ENCODE measurements around the gene SPATA16.

Gene SPATA16

DNA sequence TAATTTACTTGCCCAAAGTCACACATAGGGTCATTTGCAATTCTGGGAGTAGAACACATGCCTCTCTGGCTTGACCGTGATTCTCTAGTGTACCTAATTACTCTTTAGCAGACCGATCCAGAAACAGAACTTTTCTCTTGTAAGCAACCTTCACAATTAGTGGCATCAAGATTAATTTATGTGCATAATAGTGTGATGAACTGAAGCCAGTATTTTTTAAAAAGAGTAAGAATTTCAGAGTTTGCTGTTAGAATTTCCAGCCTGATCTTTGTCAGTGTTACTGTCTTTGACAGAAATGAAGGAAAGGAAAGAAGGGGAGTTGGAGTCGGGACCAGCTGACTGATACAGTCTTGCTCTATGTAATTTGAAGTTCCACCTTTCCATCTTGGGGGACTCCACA is 137.1 kb downstream of the SPATA16 start:
- Histone ChIP-seq H3K27ac (ENCODE audit: low read depth, low read length) (no peak overlapping the region), H3F3A (ENCODE audit: control insufficient read depth, insufficient read depth) (no peaks in the 10 kb centered on the region), H3K36me3 (ENCODE audit: control insufficient read depth, low read length) (no peaks in the 10 kb centered on the region), H3K4me1 (ENCODE audit: control insufficient read depth, low read length) (no peaks in the 10 kb centered on the region), H3K4me3 (ENCODE audit: low read length) (no peak overlapping the region), H4K20me1 (ENCODE audit: control insufficient read depth, insufficient read depth, low read depth, low read length) (no peaks in the 10 kb centered on the region), H3K4me2 (ENCODE audit: low read length) (no peak overlapping the region), H3K79me2 (ENCODE audit: control insufficient read depth, low read length) (no peaks in the 10 kb centered on the region), H3K9me2 (replicated peaks; ENCODE audit: control insufficient read depth, low read length) (no peaks in the 10 kb centered on the region), H3K27me3 (ENCODE audit: control insufficient read depth, low read length) (no peaks in the 10 kb centered on the region), H3K9me3 (ENCODE audit: control insufficient read depth, insufficient read depth, low read length) (no peaks in the 10 kb centered on the region)
- no peak for TF ChIP-seq EZH2phosphoT487 (IDR thresholded peaks at IDR 0.05; ENCODE audit: borderline replicate concordance, low read length)
- TF ChIP-seq, protein P1, sequence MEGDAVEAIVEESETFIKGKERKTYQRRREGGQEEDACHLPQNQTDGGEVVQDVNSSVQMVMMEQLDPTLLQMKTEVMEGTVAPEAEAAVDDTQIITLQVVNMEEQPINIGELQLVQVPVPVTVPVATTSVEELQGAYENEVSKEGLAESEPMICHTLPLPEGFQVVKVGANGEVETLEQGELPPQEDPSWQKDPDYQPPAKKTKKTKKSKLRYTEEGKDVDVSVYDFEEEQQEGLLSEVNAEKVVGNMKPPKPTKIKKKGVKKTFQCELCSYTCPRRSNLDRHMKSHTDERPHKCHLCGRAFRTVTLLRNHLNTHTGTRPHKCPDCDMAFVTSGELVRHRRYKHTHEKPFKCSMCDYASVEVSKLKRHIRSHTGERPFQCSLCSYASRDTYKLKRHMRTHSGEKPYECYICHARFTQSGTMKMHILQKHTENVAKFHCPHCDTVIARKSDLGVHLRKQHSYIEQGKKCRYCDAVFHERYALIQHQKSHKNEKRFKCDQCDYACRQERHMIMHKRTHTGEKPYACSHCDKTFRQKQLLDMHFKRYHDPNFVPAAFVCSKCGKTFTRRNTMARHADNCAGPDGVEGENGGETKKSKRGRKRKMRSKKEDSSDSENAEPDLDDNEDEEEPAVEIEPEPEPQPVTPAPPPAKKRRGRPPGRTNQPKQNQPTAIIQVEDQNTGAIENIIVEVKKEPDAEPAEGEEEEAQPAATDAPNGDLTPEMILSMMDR (IDR thresholded peaks at IDR 0.05; ENCODE audit: low read depth, low read length, poor library complexity, severe bottlenecking): no peak

DNA sequence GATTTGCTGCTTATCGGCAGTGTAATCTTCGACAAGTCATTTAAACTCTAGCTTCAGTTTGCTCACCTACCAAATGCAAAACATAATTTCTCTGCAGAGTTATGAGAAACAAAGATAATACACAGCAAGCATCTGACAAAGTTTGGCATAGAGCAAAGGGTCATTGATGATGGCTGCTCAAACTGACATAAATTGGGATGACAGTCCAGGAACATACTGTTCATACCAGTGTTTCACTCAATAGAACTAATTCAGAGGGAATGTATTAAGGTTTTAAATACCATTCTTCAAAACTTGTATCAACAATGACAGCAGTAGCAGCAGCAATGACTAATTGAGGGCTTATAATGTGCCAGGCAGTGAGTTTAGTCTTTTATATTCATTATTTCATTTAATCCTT is 137.6 kb downstream of the SPATA16 start:
- Histone ChIP-seq H3K79me2 (ENCODE audit: control insufficient read depth, low read length) (no peaks in the 10 kb centered on the region), H3K9me3 (ENCODE audit: control insufficient read depth, insufficient read depth, low read length) (no peaks in the 10 kb centered on the region), H3K4me3 (ENCODE audit: low read length) (no peak overlapping the region), H3K4me2 (ENCODE audit: low read length) (no peak overlapping the region), H3K36me3 (ENCODE audit: control insufficient read depth, low read length) (no peaks in the 10 kb centered on the region), H3K9me2 (replicated peaks; ENCODE audit: control insufficient read depth, low read length) (no peaks in the 10 kb centered on the region), H4K20me1 (ENCODE audit: control insufficient read depth, insufficient read depth, low read depth, low read length) (no peaks in the 10 kb centered on the region), H3K27me3 (ENCODE audit: control insufficient read depth, low read length) (no peaks in the 10 kb centered on the region), H3K27ac (ENCODE audit: low read depth, low read length) (no peak overlapping the region), H3K4me1 (ENCODE audit: control insufficient read depth, low read length) (no peaks in the 10 kb centered on the region), H3F3A (ENCODE audit: control insufficient read depth, insufficient read depth) (no peaks in the 10 kb centered on the region)
- no peak for TF ChIP-seq EZH2phosphoT487 (IDR thresholded peaks at IDR 0.05; ENCODE audit: borderline replicate concordance, low read length)
- TF ChIP-seq, protein P1 (IDR thresholded peaks at IDR 0.05; ENCODE audit: low read depth, low read length, poor library complexity, severe bottlenecking): no peak

DNA sequence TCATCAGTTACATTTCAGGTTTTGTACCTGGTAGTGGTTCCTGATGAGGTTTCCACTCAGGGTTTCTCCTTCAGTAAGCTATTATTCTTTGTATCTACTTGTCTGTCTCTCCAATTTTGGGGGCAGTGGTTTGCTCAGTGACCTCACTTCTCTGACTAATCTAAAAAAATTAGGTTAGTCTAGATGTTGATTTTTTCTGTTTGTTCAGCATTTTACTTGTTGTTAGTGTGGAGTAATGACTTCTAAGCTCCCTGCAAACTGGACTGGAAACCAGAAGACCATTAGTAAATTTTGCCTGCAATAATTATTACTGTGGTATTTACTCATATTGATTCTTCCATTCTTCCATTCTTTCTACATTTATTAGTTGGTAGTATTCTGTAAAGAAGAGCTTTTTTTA is 139.4 kb downstream of the SPATA16 start:
- no peaks in the 10 kb centered on the region for H3K27me3 ChIP-seq (ENCODE audit: control insufficient read depth, low read length)
- no peaks in the 10 kb centered on the region for H3K4me1 ChIP-seq (ENCODE audit: control insufficient read depth, low read length)
- no peak for TF ChIP-seq EZH2phosphoT487 (IDR thresholded peaks at IDR 0.05; ENCODE audit: borderline replicate concordance, low read length)
- TF ChIP-seq, protein P1 (IDR thresholded peaks at IDR 0.05; ENCODE audit: low read depth, low read length, poor library complexity, severe bottlenecking): no peak
- no peak overlapping the region for H3K4me2 ChIP-seq (ENCODE audit: low read length)
- H4K20me1 ChIP-seq (ENCODE audit: control insufficient read depth, insufficient read depth, low read depth, low read length): no peaks in the 10 kb centered on the region
- no peaks in the 10 kb centered on the region for H3F3A ChIP-seq (ENCODE audit: control insufficient read depth, insufficient read depth)
- no peak overlapping the region for H3K27ac ChIP-seq (ENCODE audit: low read depth, low read length)
- no peaks in the 10 kb centered on the region for H3K79me2 ChIP-seq (ENCODE audit: control insufficient read depth, low read length)
- H3K9me2 ChIP-seq (replicated peaks; ENCODE audit: control insufficient read depth, low read length): no peaks in the 10 kb centered on the region
- no peaks in the 10 kb centered on the region for H3K9me3 ChIP-seq (ENCODE audit: control insufficient read depth, insufficient read depth, low read length)
- H3K4me3 ChIP-seq (ENCODE audit: low read length): no peak overlapping the region
- H3K36me3 ChIP-seq (ENCODE audit: control insufficient read depth, low read length): no peaks in the 10 kb centered on the region

DNA sequence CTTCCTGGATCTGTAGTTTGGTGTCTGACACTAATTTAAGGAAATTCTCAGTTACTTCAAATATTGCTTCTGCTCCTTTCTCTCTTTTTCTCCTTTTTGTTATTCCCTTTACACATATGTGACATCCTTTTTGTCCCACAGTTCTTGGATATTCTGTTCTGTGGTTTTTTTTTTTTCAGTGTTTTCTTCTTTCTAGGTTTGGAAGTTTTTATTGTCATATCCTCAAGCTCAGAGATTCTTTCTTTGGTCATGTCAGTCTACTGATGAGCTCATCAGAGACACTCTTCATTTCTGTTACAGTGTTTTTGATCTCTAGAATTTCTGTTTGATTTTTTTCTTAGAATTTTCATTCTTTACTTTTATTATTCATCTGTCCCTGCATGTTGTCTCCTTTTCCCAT is 140.5 kb downstream of the SPATA16 start:
- H3K27me3 ChIP-seq (ENCODE audit: control insufficient read depth, low read length): no peaks in the 10 kb centered on the region
- TF ChIP-seq, protein P1 (IDR thresholded peaks at IDR 0.05; ENCODE audit: low read depth, low read length, poor library complexity, severe bottlenecking): no peak
- TF ChIP-seq EZH2phosphoT487 (IDR thresholded peaks at IDR 0.05; ENCODE audit: borderline replicate concordance, low read length): no peak
- H4K20me1 ChIP-seq (ENCODE audit: control insufficient read depth, insufficient read depth, low read depth, low read length): no peaks in the 10 kb centered on the region

More for the DNA sequence above, 140.5 kb downstream of the SPATA16 start:
- H3K4me3 ChIP-seq (ENCODE audit: low read length): no peak overlapping the region
- H3F3A ChIP-seq (ENCODE audit: control insufficient read depth, insufficient read depth): no peaks in the 10 kb centered on the region
- no peaks in the 10 kb centered on the region for H3K4me1 ChIP-seq (ENCODE audit: control insufficient read depth, low read length)
- H3K9me3 ChIP-seq (ENCODE audit: control insufficient read depth, insufficient read depth, low read length): no peaks in the 10 kb centered on the region
- no peak overlapping the region for H3K27ac ChIP-seq (ENCODE audit: low read depth, low read length)
- no peak overlapping the region for H3K4me2 ChIP-seq (ENCODE audit: low read length)
- H3K36me3 ChIP-seq (ENCODE audit: control insufficient read depth, low read length): no peaks in the 10 kb centered on the region
- H3K79me2 ChIP-seq (ENCODE audit: control insufficient read depth, low read length): no peaks in the 10 kb centered on the region
- no peaks in the 10 kb centered on the region for H3K9me2 ChIP-seq (replicated peaks; ENCODE audit: control insufficient read depth, low read length)

Data from DOHH2 (cell line).